ENCODE measurements around the gene CFAP141.

CFAP141 gene

DNA sequence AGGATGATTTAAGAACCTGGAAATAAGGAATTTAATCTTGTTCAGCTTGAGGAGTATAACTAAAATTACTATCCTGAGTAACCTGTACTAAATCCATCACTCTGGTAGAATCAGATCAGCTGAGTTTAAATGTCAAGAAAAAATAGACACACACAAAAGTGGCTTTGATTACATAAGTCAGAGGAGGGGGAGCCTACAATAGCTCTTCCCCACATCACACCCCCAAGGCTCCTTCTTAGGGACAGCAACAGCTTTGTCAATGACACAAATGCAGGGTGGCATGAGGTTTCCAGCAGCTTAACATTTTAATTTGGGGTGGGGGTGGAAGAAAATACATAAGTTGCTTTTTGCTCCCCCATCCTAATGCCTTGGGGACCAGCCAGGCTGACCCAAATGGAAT lies 38.7 kb downstream of the CFAP141 start:
- TF ChIP-seq SIN3A (IDR thresholded peaks at IDR 0.05; ENCODE audit: borderline replicate concordance, insufficient read depth, low read length) (no peak), POLR2AphosphoS5 (IDR thresholded peaks at IDR 0.05; ENCODE audit: low read depth, low read length) (no peak), TAF1 (IDR thresholded peaks at IDR 0.05; ENCODE audit: borderline replicate concordance, insufficient read depth, low read length) (no peak)

DNA sequence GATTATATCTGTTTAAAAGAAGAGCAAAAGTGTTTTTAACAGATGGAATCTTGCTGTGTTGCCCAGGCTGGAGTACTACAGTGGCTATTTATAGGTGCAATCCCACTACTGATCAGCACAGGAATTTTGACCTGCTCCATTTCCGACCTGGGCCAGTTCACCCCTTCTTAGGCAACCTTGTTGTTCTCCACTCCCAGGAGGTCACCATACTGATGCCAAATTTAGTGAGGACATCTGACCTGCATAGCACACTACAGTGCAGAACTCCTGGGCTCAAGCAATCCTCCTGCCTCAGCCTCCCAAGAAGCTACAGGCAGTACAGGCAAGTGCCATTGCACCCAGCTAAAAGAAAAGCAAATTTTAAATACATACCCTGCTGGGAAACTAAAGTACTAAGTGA lies 39.9 kb downstream of the CFAP141 start:
- TF ChIP-seq POLR2AphosphoS5 (IDR thresholded peaks at IDR 0.05; ENCODE audit: low read depth, low read length) (no peak), SIN3A (IDR thresholded peaks at IDR 0.05; ENCODE audit: borderline replicate concordance, insufficient read depth, low read length) (no peak), TAF1 (IDR thresholded peaks at IDR 0.05; ENCODE audit: borderline replicate concordance, insufficient read depth, low read length) (no peak), FOXP2 (optimal IDR thresholded peaks at IDR 0.05; ENCODE audit: borderline replicate concordance, extremely low read depth, extremely low read length, insufficient read depth) (no peak)
- TF ChIP-seq, protein P1, sequence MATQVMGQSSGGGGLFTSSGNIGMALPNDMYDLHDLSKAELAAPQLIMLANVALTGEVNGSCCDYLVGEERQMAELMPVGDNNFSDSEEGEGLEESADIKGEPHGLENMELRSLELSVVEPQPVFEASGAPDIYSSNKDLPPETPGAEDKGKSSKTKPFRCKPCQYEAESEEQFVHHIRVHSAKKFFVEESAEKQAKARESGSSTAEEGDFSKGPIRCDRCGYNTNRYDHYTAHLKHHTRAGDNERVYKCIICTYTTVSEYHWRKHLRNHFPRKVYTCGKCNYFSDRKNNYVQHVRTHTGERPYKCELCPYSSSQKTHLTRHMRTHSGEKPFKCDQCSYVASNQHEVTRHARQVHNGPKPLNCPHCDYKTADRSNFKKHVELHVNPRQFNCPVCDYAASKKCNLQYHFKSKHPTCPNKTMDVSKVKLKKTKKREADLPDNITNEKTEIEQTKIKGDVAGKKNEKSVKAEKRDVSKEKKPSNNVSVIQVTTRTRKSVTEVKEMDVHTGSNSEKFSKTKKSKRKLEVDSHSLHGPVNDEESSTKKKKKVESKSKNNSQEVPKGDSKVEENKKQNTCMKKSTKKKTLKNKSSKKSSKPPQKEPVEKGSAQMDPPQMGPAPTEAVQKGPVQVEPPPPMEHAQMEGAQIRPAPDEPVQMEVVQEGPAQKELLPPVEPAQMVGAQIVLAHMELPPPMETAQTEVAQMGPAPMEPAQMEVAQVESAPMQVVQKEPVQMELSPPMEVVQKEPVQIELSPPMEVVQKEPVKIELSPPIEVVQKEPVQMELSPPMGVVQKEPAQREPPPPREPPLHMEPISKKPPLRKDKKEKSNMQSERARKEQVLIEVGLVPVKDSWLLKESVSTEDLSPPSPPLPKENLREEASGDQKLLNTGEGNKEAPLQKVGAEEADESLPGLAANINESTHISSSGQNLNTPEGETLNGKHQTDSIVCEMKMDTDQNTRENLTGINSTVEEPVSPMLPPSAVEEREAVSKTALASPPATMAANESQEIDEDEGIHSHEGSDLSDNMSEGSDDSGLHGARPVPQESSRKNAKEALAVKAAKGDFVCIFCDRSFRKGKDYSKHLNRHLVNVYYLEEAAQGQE (IDR thresholded peaks at IDR 0.05; ENCODE audit: insufficient read depth in 1 of 2, low read depth in 2 of 2, low read length in 2 of 2) = no peak

DNA sequence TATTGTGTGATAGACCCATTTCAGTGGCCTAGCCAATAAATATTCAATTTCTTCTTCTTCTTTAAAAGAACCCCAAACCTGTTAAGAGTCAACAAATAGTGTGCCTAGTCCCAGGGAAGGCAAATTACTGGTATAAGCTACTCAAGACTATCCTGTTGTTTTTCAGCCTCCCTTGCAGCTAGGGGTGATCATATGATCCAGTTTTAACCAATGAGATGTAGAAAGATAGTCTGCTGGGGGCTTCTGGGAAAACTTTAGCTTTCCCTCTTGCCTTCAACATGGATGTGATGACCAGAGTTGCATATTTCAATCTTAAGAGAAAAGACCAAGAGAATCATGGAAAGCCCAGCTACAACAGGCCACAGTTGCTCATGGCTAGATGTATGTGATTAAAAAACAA lies 46.6 kb downstream of the CFAP141 start:
- no peak for TF ChIP-seq TAF1 (IDR thresholded peaks at IDR 0.05; ENCODE audit: borderline replicate concordance, insufficient read depth, low read length)

DNA sequence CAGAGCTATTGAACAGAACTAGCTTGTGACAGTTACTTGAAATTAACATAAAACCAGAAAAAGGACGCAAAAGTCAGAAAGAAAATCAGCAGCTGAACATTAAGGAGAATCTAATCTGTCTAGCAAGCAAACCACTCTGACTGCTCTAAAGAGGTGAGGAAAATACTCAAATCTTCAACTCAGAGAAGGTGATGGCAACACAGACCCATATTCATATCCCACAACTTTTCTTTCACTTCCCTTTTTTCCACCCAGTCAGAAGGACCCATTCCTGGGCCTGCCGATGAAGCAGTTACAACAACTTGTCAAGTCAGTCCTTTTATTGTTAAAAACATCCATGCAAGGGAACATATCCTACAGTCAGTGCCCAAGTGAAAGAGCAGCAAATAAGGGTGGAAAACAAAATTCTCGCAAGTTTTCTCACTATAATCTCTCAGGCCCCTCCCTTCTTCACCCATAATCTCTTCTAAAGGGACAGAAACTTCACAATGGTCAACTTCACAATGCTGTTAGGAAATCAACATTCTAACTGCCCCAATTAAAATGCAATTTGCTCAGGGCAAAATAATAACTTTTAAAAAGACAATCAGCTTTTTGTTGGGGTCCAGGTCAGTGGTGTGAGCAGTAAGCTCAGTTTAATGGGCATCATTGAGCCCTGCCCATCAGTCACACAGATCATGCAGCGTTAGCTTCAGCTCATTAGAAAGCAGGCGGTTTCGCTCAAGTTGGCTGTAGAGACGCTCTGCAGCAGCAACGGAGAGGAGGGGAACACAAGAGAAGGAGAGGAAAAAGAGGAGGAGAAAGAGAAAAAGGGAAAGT lies 47.6 kb downstream of the CFAP141 start:
- TF ChIP-seq, protein P1 (IDR thresholded peaks at IDR 0.05; ENCODE audit: insufficient read depth in 1 of 2, low read depth in 2 of 2, low read length in 2 of 2) = no peak
- no peak for TF ChIP-seq POLR2AphosphoS5 (IDR thresholded peaks at IDR 0.05; ENCODE audit: low read depth, low read length)
- no peak for TF ChIP-seq SIN3A (IDR thresholded peaks at IDR 0.05; ENCODE audit: borderline replicate concordance, insufficient read depth, low read length)
- no peak for TF ChIP-seq FOXP2 (optimal IDR thresholded peaks at IDR 0.05; ENCODE audit: borderline replicate concordance, extremely low read depth, extremely low read length, insufficient read depth)
- no peak for TF ChIP-seq TAF1 (IDR thresholded peaks at IDR 0.05; ENCODE audit: borderline replicate concordance, insufficient read depth, low read length)

DNA sequence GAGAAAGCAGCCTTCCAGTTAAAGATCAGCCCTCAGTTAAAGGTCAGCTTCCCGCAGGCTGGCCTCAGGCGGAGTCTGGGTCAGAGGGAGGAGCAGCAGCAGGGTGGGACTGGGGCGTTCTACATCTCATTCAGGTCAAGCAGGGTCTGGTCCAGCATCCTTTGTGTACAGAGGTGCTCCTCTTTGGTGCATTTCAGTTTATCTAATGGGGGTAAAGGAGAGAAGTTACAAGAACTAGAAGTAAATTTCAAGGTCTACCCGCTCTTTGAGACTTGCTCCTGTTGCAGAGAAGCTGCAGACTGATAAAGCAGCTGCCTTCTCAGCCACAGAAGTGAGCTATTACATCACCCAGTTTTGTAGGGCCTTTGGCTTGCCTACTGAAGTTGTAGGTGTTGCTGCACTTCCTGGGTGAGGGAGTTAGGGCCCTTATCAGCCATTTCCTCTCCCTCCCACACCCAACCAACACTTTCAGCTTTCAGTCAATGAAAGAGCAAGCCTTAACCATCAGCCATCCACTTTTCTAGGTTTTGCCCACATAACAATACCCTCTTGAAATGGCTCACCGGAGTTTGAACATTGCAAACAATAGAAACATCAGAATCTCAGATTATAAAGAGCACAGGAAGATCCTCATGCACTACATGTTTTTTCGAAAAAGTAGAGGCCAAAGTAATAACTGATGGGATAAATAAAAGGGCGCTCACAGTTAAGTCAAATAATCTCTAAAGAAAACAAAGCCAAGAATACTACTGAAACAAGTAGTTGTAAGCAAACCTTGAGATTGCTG lies 48.4 kb downstream of the CFAP141 start:
- TF ChIP-seq, protein P1 (IDR thresholded peaks at IDR 0.05; ENCODE audit: insufficient read depth in 1 of 2, low read depth in 2 of 2, low read length in 2 of 2) = no peak
- TF ChIP-seq SIN3A (IDR thresholded peaks at IDR 0.05; ENCODE audit: borderline replicate concordance, insufficient read depth, low read length) (no peak), TAF1 (IDR thresholded peaks at IDR 0.05; ENCODE audit: borderline replicate concordance, insufficient read depth, low read length) (no peak)

DNA sequence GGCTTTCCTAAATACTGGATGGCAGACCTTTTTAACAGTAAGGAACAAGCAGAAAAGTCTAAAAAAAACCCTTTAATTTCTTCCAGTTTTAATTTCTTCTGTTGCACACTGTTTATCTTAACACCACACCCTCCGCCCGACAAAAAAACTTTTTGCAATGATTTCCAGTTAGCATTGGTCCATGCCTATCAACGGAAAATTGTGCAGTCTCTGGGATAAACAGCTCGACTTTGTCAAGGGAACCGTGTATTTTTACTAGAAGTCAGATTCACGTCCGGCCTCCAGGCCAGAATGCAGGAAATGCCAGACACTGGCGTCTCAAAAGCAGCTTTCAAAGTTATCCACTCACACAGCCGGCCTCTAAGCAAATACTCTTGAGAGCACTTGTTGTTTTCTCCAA lies 50.9 kb downstream of the CFAP141 start:
- TF ChIP-seq, protein P1 (IDR thresholded peaks at IDR 0.05; ENCODE audit: insufficient read depth in 1 of 2, low read depth in 2 of 2, low read length in 2 of 2) = no peak
- TF ChIP-seq SIN3A (IDR thresholded peaks at IDR 0.05; ENCODE audit: borderline replicate concordance, insufficient read depth, low read length) = no peak
- TF ChIP-seq POLR2AphosphoS5 (IDR thresholded peaks at IDR 0.05; ENCODE audit: low read depth, low read length) = no peak
- no peak for TF ChIP-seq TAF1 (IDR thresholded peaks at IDR 0.05; ENCODE audit: borderline replicate concordance, insufficient read depth, low read length)
- no peak for TF ChIP-seq FOXP2 (optimal IDR thresholded peaks at IDR 0.05; ENCODE audit: borderline replicate concordance, extremely low read depth, extremely low read length, insufficient read depth)

Data from PFSK-1 (cell line).